ENCODE measurements around the gene NADSYN1.
A peak's percentile ranks its signal among the peaks of the same experiment; 100 is the strongest.

Gene NADSYN1

GRCh38 chr11:71423181-71423790 lies 29.7 kb upstream of the NADSYN1 start:
- Histone ChIP-seq H3K36me3 (ENCODE audit: control insufficient read depth, insufficient read depth, low read length) (no peaks in the 10 kb centered on the region), H3K4me3 (replicated peaks; ENCODE audit: low read depth, low read length) (no peak overlapping the region), H3K27me3 (replicated peaks; ENCODE audit: control insufficient read depth, insufficient read depth, low read length) (no peaks in the 10 kb centered on the region)
- DNase-seq (ENCODE audit: extremely low read depth, insufficient read length), result no peak
- no peak for TF ChIP-seq CTCF (IDR thresholded peaks at IDR 0.05; ENCODE audit: insufficient read depth, low read length, poor library complexity, severe bottlenecking)

- no peaks in the 10 kb centered on the region for H3K27me3 ChIP-seq (replicated peaks; ENCODE audit: control insufficient read depth, insufficient read depth, low read length)
- no peaks in the 10 kb centered on the region; the same call in 1 of the 2 replicates for H3K36me3 ChIP-seq (ENCODE audit: control insufficient read depth, insufficient read depth, low read length)
- no peak for DNase-seq (ENCODE audit: extremely low read depth, insufficient read length)
- no peak overlapping the region for H3K4me3 ChIP-seq (replicated peaks; ENCODE audit: low read depth, low read length)
- peak; percentile 19 for TF ChIP-seq CTCF (IDR thresholded peaks at IDR 0.05; ENCODE audit: insufficient read depth, low read length, poor library complexity, severe bottlenecking)
Measured at GRCh38 chr11:71425409-71425808, 27.6 kb upstream of the NADSYN1 start.

GRCh38 chr11:71425860-71426259 lies 27.1 kb upstream of the NADSYN1 start:
- Histone ChIP-seq H3K27me3 (replicated peaks; ENCODE audit: control insufficient read depth, insufficient read depth, low read length) (no peaks in the 10 kb centered on the region), H3K36me3 (ENCODE audit: control insufficient read depth, insufficient read depth, low read length) (no peaks in the 10 kb centered on the region; the same call in 1 of the 2 replicates), H3K4me3 (replicated peaks; ENCODE audit: low read depth, low read length) (no peak overlapping the region)
- DNase-seq (ENCODE audit: extremely low read depth, insufficient read length), result no peak
- TF ChIP-seq CTCF (IDR thresholded peaks at IDR 0.05; ENCODE audit: insufficient read depth, low read length, poor library complexity, severe bottlenecking), result no peak

GRCh38 chr11:71426413-71426812 lies 26.6 kb upstream of the NADSYN1 start:
- no peak overlapping the region for H3K4me3 ChIP-seq (replicated peaks; ENCODE audit: low read depth, low read length)
- no peak for TF ChIP-seq CTCF (IDR thresholded peaks at IDR 0.05; ENCODE audit: insufficient read depth, low read length, poor library complexity, severe bottlenecking)
- H3K36me3 ChIP-seq (ENCODE audit: control insufficient read depth, insufficient read depth, low read length), result no peaks in the 10 kb centered on the region; the same call in 1 of the 2 replicates
- H3K27me3 ChIP-seq (replicated peaks; ENCODE audit: control insufficient read depth, insufficient read depth, low read length), result no peaks in the 10 kb centered on the region
- no peak for DNase-seq (ENCODE audit: extremely low read depth, insufficient read length)

GRCh38 chr11:71428861-71429435 lies 24.1 kb upstream of the NADSYN1 start:
- Histone ChIP-seq H3K4me3 (replicated peaks; ENCODE audit: low read depth, low read length) (no peak overlapping the region), H3K27me3 (replicated peaks; ENCODE audit: control insufficient read depth, insufficient read depth, low read length) (no peaks in the 10 kb centered on the region), H3K36me3 (ENCODE audit: control insufficient read depth, insufficient read depth, low read length) (no peaks in the 10 kb centered on the region; the same call in 1 of the 2 replicates)
- no peak for TF ChIP-seq CTCF (IDR thresholded peaks at IDR 0.05; ENCODE audit: insufficient read depth, low read length, poor library complexity, severe bottlenecking)
- DNase-seq (ENCODE audit: extremely low read depth, insufficient read length), result no peak

Measured in GM06990 (cell line).